GM06990 (cell line): ENCODE results near the gene OLIG2.

ENCODE experiments used
- DNase-seq: peaks from one replicate; pipeline ENCODE4 v3.0.0-alpha.2; 2011; ENCODE audit not compliant: insufficient read length; ENCODE audit errors: extremely low read depth
- H3K27me3 ChIP-seq: replicated peaks from 2 replicates; pipeline ENCODE4 v1.6.0; 2011; ENCODE audit warnings: low read length; ENCODE audit not compliant: control insufficient read depth, insufficient read depth
- H3K36me3 ChIP-seq: 2 replicates; pipeline ENCODE4 v1.5.1; 2011; ENCODE audit warnings: low read length; ENCODE audit not compliant: control insufficient read depth, insufficient read depth
- H3K4me3 ChIP-seq: replicated peaks from 2 replicates; pipeline ENCODE4 v1.5.1; 2011; ENCODE audit warnings: low read depth, mild to moderate bottlenecking, control low read depth, low read length
- CTCF ChIP-seq: IDR thresholded peaks from 2 replicates; pipeline ENCODE4 v1.5.1; 2011; ENCODE audit warnings: low read length, control low read depth, mild to moderate bottlenecking, inconsistent platforms; ENCODE audit not compliant: insufficient read depth, poor library complexity, severe bottlenecking

The OLIG2 gene

GRCh38 chr21:33020558-33021100 lies 5.1 kb upstream of the OLIG2 start:
- Histone ChIP-seq H3K4me3 (no peak overlapping the region), H3K36me3 (no peaks in the 10 kb centered on the region), H3K27me3 (peaks cover 4% of the 10 kb centered on the region; the same call in 1 of the 2 replicates)
- DNase-seq: no peak
- no peak for TF ChIP-seq CTCF

GRCh38 chr21:33021150-33021549 lies 4.6 kb upstream of the OLIG2 start:
- no peak for DNase-seq
- TF ChIP-seq CTCF: no peak
- Histone ChIP-seq H3K36me3 (no peaks in the 10 kb centered on the region), H3K27me3 (peaks cover 4% of the 10 kb centered on the region; the same call in 1 of the 2 replicates), H3K4me3 (no peak overlapping the region)

GRCh38 chr21:33021667-33022066 lies 4.1 kb upstream of the OLIG2 start:
- no peaks in the 10 kb centered on the region for H3K36me3 ChIP-seq
- no peak for TF ChIP-seq CTCF
- H3K27me3 ChIP-seq: peaks cover 4% of the 10 kb centered on the region; the same call in 1 of the 2 replicates
- DNase-seq: no peak
- no peak overlapping the region for H3K4me3 ChIP-seq

- peaks cover 4% of the 10 kb centered on the region; the same call in 1 of the 2 replicates for H3K27me3 ChIP-seq
- no peak overlapping the region for H3K4me3 ChIP-seq
- DNase-seq: no peak
Observed at GRCh38 chr21:33022489-33022827, 3.3 kb upstream of the OLIG2 start.

GRCh38 chr21:33022828-33023573 lies 2.7 kb upstream of the OLIG2 start:
- Histone ChIP-seq H3K4me3 (no peak overlapping the region), H3K27me3 (peaks cover 4% of the 10 kb centered on the region; the same call in 1 of the 2 replicates)
- no peak for TF ChIP-seq CTCF

More at GRCh38 chr21:33022489-33022827, 3.3 kb upstream of the OLIG2 start:
- TF ChIP-seq CTCF: no peak
- no peaks in the 10 kb centered on the region for H3K36me3 ChIP-seq

More at GRCh38 chr21:33022828-33023573, 2.7 kb upstream of the OLIG2 start:
- DNase-seq: no peak
- no peaks in the 10 kb centered on the region for H3K36me3 ChIP-seq
